GM12878 (cell line): ENCODE measurements around the gene TBC1D20. TPM values are rescaled to one million over a fixed set of nuclear protein-coding genes. Genes with fewer than 3 reads are reported as not detected.

Experiments used
- ATAC-seq: fragments of 200-7000 bp; cut with Tn5 transposase; 3 replicates; pipeline ENCODE4 v1.9.1; 2020; ENCODE audit warnings: mild to moderate bottlenecking, moderate library complexity
- BruUV-seq: library from RNA; stranded (reverse); fragments of 400-500 nt; replicated peaks from 2 replicates; lab custom pipeline; 2021; lab: Mats Ljungman, UMichigan
- CTCF ChIA-PET: fragments of 300-600 bp; sonication (Branson Sonifier 250); formaldehyde crosslinking; extraction: SDS; loops from one replicate; lab custom pipeline; 2021; ENCODE audit warnings: inconsistent platforms; lab: Yijun Ruan, JAX
- POLR2A ChIA-PET: fragments of 350-600 bp; formaldehyde crosslinking; extraction: SDS; loops from one replicate; lab custom pipeline; 2021; ENCODE audit warnings: inconsistent platforms; lab: Charles Lee
- RAD21 ChIA-PET: fragments of 300-600 bp; sonication (Branson Sonifier 250); formaldehyde crosslinking; loops from one replicate; lab custom pipeline; 2023; ENCODE audit warnings: antibody characterized with exemption; ENCODE audit not compliant: unreplicated experiment; lab: Charles Lee
- SMC1A ChIA-PET: fragments of 300-600 bp; sonication (Branson Sonifier 250); formaldehyde crosslinking; loops from one replicate; lab custom pipeline; 2023; ENCODE audit not compliant: unreplicated experiment, uncharacterized antibody; lab: Charles Lee
- DNase-seq: peaks from one replicate; pipeline ENCODE4 v3.0.0-alpha.2; 2011; ENCODE audit warnings: low read depth, low spot score
- FAIRE-seq: peaks from 3 replicates; lab custom pipeline; 2011; peaks lifted over from hg19 to GRCh38; lab: Jason Lieb, UNC
- H2AFZ ChIP-seq: 2 replicates; pipeline ENCODE4 v1.6.0; 2011; ENCODE audit warnings: low read depth, low read length, control low read depth; ENCODE audit not compliant: control insufficient read depth
- H3K27ac ChIP-seq: 2 replicates; pipeline ENCODE4 v1.5.1; 2011; ENCODE audit warnings: control low read depth; ENCODE audit not compliant: control insufficient read depth, insufficient read depth
- H3K27me3 ChIP-seq, 2 experiments: replicated peaks in 1 of 2; 2 replicates each; pipeline versions ENCODE4 v1.6.0 to v1.6.1; 2011; ENCODE audit warnings: low read length in 1 of 2; ENCODE audit not compliant: control insufficient read depth in 2 of 2, insufficient read depth in 2 of 2
- H3K36me3 ChIP-seq, 2 experiments: 2 replicates each; pipeline ENCODE4 v1.5.1; 2011; ENCODE audit warnings: low read length in 1 of 2; ENCODE audit not compliant: control insufficient read depth in 2 of 2, insufficient read depth in 2 of 2
- H3K4me1 ChIP-seq: 2 replicates; pipeline ENCODE4 v1.6.1; 2011; ENCODE audit warnings: mild to moderate bottlenecking, low read length, moderate library complexity, mixed read lengths; ENCODE audit not compliant: control insufficient read depth, insufficient read depth
- H3K4me2 ChIP-seq: 2 replicates; pipeline ENCODE4 v1.6.0; 2011; ENCODE audit warnings: control low read depth; ENCODE audit not compliant: control insufficient read depth, insufficient read depth
- H3K4me3 ChIP-seq: fragments of 200-600 bp; sonication (generic); 2 replicates; pipeline ENCODE4 v1.5.1; 2016
- H3K79me2 ChIP-seq: 2 replicates; pipeline ENCODE4 v1.6.0; 2011; ENCODE audit warnings: low read length; ENCODE audit not compliant: control insufficient read depth, insufficient read depth
- H3K9ac ChIP-seq: 2 replicates; pipeline ENCODE4 v1.8.0; 2011; ENCODE audit warnings: low read length, control low read depth, mixed read lengths; ENCODE audit not compliant: control insufficient read depth, insufficient read depth
- H3K9me3 ChIP-seq: replicated peaks from 3 replicates; pipeline ENCODE4 v1.5.1; 2011; ENCODE audit warnings: mild to moderate bottlenecking, low read length; ENCODE audit not compliant: control insufficient read depth, insufficient read depth
- H4K20me1 ChIP-seq: 2 replicates; pipeline ENCODE4 v1.6.0; 2011; ENCODE audit not compliant: control insufficient read depth, insufficient read depth
- IRF4 ChIP-seq: IDR thresholded peaks from 2 replicates; pipeline ENCODE4 v1.6.1; 2011; ENCODE audit warnings: low read depth, low read length
- JUND ChIP-seq: IDR thresholded peaks from 2 replicates; pipeline ENCODE4 v1.6.1; 2012; ENCODE audit warnings: low read depth, mild to moderate bottlenecking, low read length, improper control_type of control experiment, moderate library complexity
- MTA2 ChIP-seq: fragments of 450-650 bp; IDR thresholded peaks from 2 replicates; pipeline ENCODE4 v1.6.1; 2016; ENCODE audit warnings: low read depth, mild to moderate bottlenecking, moderate library complexity
- PML ChIP-seq: IDR thresholded peaks from 2 replicates; pipeline ENCODE4 v1.6.1; 2012; ENCODE audit warnings: low read length, inconsistent platforms
- POU2F2 ChIP-seq: IDR thresholded peaks from 3 replicates; pipeline ENCODE4 v1.6.1; 2011; ENCODE audit warnings: low read depth, mild to moderate bottlenecking, low read length, borderline replicate concordance
- RAD51 ChIP-seq: fragments of 450-650 bp; IDR thresholded peaks from 2 replicates; pipeline ENCODE4 v1.6.1; 2016; ENCODE audit warnings: moderate library complexity, mild to moderate bottlenecking, inconsistent platforms
- TCF3 ChIP-seq: IDR thresholded peaks from 2 replicates; pipeline ENCODE4 v1.6.1; 2012; ENCODE audit warnings: low read depth, mild to moderate bottlenecking, low read length, borderline replicate concordance; ENCODE audit not compliant: insufficient read depth
- ZBED1 ChIP-seq: IDR thresholded peaks from 2 replicates; pipeline ENCODE4 v1.6.1; 2016; ENCODE audit warnings: borderline replicate concordance
- ZNF384 ChIP-seq: IDR thresholded peaks from 2 replicates; pipeline ENCODE4 v1.6.1; 2012; ENCODE audit warnings: low read depth, mild to moderate bottlenecking, low read length, improper control_type of control experiment, borderline replicate concordance
- WGBS: methylation state at CpG from one replicate; pipeline ENCODE4 v1.1.6; 2016; ENCODE audit warnings: low lambda C conversion rate; ENCODE audit not compliant: insufficient replicate concordance, insufficient coverage; ENCODE audit errors: missing lambda C conversion rate; 5-methylcytosine and 5-hydroxymethylcytosine counted together
- in situ Hi-C: fragments of 300-500 bp; cut with MboI; formaldehyde crosslinking; loops from 9 replicates; pipeline ENCODE4 v1.14.3; 2018; ENCODE audit warnings: mixed read lengths
- intact Hi-C: fragments of 100-400 bp; cut with micrococcal nuclease; formaldehyde crosslinking; loops from one replicate; pipeline ENCODE4 v1.14.2; 2022; ENCODE audit not compliant: unreplicated experiment
- polyA plus RNA-seq, 11 experiments: library from polyadenylated mRNA; depleted of rRNA in 4 of 11; unstranded in 6 of 11; stranded (reverse) in 5 of 11; fragments of >200 nt; fragmentation: Nextera tagmentation in 4 of 11; fragmentation: Illumina TruSeq in 1 of 11; extraction: Ambion mirVana in 4 of 11; extraction: Trizol in 1 of 11; gene quantifications; 1 replicate in 1 of 11; 2 replicates in 10 of 11; pipeline versions ENCODE4 v1.2.1 to v1.2.3, GENCODE V29; 2011 to 2016; ENCODE audit warnings: inconsistent platforms in 2 of 11, missing spikeins in 2 of 11, low read depth in 1 of 11
- total RNA-seq, 4 experiments: library from RNA; depleted of rRNA in 3 of 4; stranded (reverse); fragments of >200 nt in 3 of 4; fragmentation: Illumina TruSeq in 1 of 4; extraction: Trizol in 1 of 4; gene quantifications; 2 replicates each; pipeline versions ENCODE4 v1.2.1 to v1.2.3, GENCODE V29; 2013 to 2021
- TF ChIP-seq, protein P1 (sequence below): fragments of 450-650 bp; IDR thresholded peaks from 2 replicates; pipeline ENCODE4 v1.6.1; 2014; ENCODE audit warnings: mild to moderate bottlenecking
- TF ChIP-seq, protein P2 (sequence below): fragments of 150-350 bp; IDR thresholded peaks from 2 replicates; pipeline ENCODE4 v1.6.1; 2016; ENCODE audit warnings: low read depth, low read length
- TF ChIP-seq, protein P3 (sequence below): IDR thresholded peaks from 2 replicates; pipeline ENCODE4 v1.6.1; 2012; ENCODE audit warnings: low read depth, low read length, improper control_type of control experiment

Gene TBC1D20
- total and polyA plus RNA-seq, 10 of the 15 experiments (the other 5 are each of a cell fraction or from before 2014, with no cell fraction given), result 4.3 to 17.9 (median 11.2) TPM

DNA sequence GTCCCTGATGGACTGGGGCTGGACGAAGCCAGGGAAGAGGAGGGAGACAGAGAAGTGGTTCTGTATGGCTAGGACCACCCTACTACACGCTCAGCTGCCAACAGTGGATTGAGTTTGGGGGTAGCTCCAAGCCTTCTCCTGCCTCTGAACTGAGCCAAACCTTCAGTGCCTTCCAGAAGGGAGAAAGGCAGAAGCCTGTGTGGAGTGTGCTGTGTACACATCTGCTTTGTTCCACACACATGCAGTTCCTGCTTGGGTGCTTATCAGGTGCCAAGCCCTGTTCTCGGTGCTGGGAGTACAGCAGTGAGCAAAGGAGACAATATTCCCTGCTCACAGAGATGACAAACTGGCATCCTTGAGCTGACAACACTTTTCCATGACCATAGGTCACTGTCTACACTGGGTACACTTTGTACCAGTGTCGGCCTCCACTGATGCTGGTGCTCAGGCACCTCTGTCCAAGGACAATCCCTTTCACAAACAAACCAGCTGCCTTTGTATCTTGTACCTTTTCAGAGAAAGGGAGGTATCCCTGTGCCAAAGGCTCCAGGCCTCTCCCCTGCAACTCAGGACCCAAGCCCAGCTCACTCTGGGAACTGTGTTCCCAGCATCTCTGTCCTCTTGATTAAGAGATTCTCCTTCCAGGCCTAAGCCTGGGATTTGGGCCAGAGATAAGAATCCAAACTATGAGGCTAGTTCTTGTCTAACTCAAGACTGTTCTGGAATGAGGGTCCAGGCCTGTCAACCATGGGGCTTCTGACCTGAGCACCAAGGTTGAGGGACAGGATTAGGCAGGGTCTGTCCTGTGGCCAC is 65.5 kb downstream of the TBC1D20 start:
- TF ChIP-seq IRF4, result no peak
- TF ChIP-seq JUND, result no peak
- Histone ChIP-seq H3K9ac (no peak overlapping the region), H3K36me3 (peaks cover 15% of the 10 kb centered on the region in 2 experiments), H3K79me2 (no peaks in the 10 kb centered on the region), H3K4me2 (no peak overlapping the region), H2AFZ (no peak overlapping the region), H3K4me1 (no peaks in the 10 kb centered on the region), H3K4me3 (no peak overlapping the region), H4K20me1 (no peaks in the 10 kb centered on the region), H3K27ac (no peak overlapping the region), H3K9me3 (no peaks in the 10 kb centered on the region), H3K27me3 (no peaks in the 10 kb centered on the region)
- POLR2A ChIA-PET, result no interaction called here
- DNase-seq, result no peak
- intact Hi-C loops, result no loop called here
- no peak for ATAC-seq
- no TSS peak for BruUV-seq
- SMC1A ChIA-PET, result no interaction called here
- in situ Hi-C loops, result no loop called here
- CTCF ChIA-PET, result no interaction called here
- RAD21 ChIA-PET, result no interaction called here
- no peak for FAIRE-seq
- whole genome bisulfite sequencing, result 98% methylated on average over 4 of the region's 4 CpGs

DNA sequence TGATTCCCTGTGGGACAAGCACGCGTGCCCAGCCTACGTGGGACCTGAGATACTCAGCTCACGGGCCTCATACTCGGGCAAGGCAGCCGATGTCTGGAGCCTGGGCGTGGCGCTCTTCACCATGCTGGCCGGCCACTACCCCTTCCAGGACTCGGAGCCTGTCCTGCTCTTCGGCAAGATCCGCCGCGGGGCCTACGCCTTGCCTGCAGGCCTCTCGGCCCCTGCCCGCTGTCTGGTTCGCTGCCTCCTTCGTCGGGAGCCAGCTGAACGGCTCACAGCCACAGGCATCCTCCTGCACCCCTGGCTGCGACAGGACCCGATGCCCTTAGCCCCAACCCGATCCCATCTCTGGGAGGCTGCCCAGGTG is 66.1 kb downstream of the TBC1D20 start:
- Histone ChIP-seq H4K20me1 (no peaks in the 10 kb centered on the region), H3K9me3 (no peaks in the 10 kb centered on the region), H3K36me3 (peaks cover 15 to 19% of the 10 kb centered on the region in 2 experiments), H3K4me2 (no peak overlapping the region), H3K4me1 (no peaks in the 10 kb centered on the region), H2AFZ (no peak overlapping the region), H3K79me2 (no peaks in the 10 kb centered on the region), H3K27ac (no peak overlapping the region), H3K4me3 (no peak overlapping the region), H3K27me3 (no peaks in the 10 kb centered on the region), H3K9ac (no peak overlapping the region)
- POLR2A ChIA-PET, result no interaction called here
- intact Hi-C loops, result no loop called here
- RAD21 ChIA-PET, result no interaction called here
- no TSS peak for BruUV-seq
- CTCF ChIA-PET, result no interaction called here
- WGBS, result 96% methylated on average over 24 of the region's 24 CpGs
- FAIRE-seq (no peak), DNase-seq (no peak), ATAC-seq (no peak)
- in situ Hi-C loops, result no loop called here
- SMC1A ChIA-PET, result no interaction called here
- TF ChIP-seq, protein P1, sequence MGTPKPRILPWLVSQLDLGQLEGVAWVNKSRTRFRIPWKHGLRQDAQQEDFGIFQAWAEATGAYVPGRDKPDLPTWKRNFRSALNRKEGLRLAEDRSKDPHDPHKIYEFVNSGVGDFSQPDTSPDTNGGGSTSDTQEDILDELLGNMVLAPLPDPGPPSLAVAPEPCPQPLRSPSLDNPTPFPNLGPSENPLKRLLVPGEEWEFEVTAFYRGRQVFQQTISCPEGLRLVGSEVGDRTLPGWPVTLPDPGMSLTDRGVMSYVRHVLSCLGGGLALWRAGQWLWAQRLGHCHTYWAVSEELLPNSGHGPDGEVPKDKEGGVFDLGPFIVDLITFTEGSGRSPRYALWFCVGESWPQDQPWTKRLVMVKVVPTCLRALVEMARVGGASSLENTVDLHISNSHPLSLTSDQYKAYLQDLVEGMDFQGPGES, result no peak
- TF ChIP-seq MTA2, result no peak
- TF ChIP-seq PML, result no peak
- TF ChIP-seq, protein P2, sequence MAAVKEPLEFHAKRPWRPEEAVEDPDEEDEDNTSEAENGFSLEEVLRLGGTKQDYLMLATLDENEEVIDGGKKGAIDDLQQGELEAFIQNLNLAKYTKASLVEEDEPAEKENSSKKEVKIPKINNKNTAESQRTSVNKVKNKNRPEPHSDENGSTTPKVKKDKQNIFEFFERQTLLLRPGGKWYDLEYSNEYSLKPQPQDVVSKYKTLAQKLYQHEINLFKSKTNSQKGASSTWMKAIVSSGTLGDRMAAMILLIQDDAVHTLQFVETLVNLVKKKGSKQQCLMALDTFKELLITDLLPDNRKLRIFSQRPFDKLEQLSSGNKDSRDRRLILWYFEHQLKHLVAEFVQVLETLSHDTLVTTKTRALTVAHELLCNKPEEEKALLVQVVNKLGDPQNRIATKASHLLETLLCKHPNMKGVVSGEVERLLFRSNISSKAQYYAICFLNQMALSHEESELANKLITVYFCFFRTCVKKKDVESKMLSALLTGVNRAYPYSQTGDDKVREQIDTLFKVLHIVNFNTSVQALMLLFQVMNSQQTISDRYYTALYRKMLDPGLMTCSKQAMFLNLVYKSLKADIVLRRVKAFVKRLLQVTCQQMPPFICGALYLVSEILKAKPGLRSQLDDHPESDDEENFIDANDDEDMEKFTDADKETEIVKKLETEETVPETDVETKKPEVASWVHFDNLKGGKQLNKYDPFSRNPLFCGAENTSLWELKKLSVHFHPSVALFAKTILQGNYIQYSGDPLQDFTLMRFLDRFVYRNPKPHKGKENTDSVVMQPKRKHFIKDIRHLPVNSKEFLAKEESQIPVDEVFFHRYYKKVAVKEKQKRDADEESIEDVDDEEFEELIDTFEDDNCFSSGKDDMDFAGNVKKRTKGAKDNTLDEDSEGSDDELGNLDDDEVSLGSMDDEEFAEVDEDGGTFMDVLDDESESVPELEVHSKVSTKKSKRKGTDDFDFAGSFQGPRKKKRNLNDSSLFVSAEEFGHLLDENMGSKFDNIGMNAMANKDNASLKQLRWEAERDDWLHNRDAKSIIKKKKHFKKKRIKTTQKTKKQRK, result no peak
- no peak for TF ChIP-seq RAD51
- TF ChIP-seq, protein P3, sequence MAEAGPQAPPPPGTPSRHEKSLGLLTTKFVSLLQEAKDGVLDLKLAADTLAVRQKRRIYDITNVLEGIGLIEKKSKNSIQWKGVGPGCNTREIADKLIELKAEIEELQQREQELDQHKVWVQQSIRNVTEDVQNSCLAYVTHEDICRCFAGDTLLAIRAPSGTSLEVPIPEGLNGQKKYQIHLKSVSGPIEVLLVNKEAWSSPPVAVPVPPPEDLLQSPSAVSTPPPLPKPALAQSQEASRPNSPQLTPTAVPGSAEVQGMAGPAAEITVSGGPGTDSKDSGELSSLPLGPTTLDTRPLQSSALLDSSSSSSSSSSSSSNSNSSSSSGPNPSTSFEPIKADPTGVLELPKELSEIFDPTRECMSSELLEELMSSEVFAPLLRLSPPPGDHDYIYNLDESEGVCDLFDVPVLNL, result no peak
- TF ChIP-seq TCF3, result no peak
- TF ChIP-seq ZNF384, result no peak
- TF ChIP-seq POU2F2, result no peak
- TF ChIP-seq ZBED1, result no peak
